ENCODE measurements around the gene TFDP1.

The TFDP1 gene

DNA sequence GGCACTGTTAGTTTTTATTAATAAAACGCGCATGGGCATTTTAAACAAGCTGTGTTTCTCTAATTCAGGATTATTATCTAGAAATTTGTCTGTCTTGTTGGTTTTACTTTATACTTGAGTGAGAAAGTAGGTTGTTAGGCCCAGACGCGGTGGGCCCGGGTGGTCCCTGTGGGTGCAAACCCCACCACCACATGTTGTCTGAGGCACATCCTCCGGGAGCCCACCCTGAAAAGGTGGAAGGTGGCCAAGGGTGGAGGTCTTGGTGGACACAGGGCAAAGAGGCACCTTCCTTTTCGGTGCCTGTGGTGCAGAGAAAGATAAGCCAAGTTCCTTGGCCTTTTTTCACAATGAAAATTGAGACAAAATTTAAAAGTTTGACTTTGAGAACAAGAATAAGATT lies 56.9 kb downstream of the TFDP1 start:
- H3K27ac ChIP-seq (ENCODE audit: low read depth, low read length) = no peak overlapping the region
- no peaks in the 10 kb centered on the region for H3K27me3 ChIP-seq (ENCODE audit: control insufficient read depth, insufficient read depth, low read length)
- H3K9ac ChIP-seq (ENCODE audit: low read length) = no peak overlapping the region
- peaks cover 10% of the 10 kb centered on the region for H3K36me3 ChIP-seq (ENCODE audit: control insufficient read depth, insufficient read depth, low read length)
- H3K4me1 ChIP-seq (ENCODE audit: control insufficient read depth, insufficient read depth, low read length) = no peaks in the 10 kb centered on the region
- no peak overlapping the region for H3K4me3 ChIP-seq (ENCODE audit: low read length)

DNA sequence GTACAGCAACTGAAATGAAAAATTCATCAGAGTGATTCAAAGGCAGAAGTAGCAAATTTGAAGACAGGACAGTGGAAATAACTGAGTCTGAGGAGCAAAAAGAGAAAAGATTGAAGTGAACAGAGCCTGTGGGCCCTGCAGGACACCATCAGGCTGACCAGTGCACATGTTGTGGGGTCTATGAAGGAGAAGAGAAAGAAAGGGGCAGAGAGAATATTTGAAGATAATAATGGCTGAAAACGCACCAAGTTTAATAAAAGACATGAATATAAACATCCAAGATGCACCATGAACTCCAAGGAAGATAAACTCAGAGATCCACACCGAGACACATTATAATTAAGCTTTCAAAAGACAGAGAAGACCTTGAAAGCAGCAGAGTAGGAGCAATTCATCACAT lies 58.0 kb downstream of the TFDP1 start:
- Histone ChIP-seq H3K4me3 (ENCODE audit: low read length) (no peak overlapping the region), H3K9ac (ENCODE audit: low read length) (no peak overlapping the region), H3K4me1 (ENCODE audit: control insufficient read depth, insufficient read depth, low read length) (no peaks in the 10 kb centered on the region), H3K36me3 (ENCODE audit: control insufficient read depth, insufficient read depth, low read length) (peaks cover 4% of the 10 kb centered on the region), H3K27me3 (ENCODE audit: control insufficient read depth, insufficient read depth, low read length) (no peaks in the 10 kb centered on the region), H3K27ac (ENCODE audit: low read depth, low read length) (no peak overlapping the region)

DNA sequence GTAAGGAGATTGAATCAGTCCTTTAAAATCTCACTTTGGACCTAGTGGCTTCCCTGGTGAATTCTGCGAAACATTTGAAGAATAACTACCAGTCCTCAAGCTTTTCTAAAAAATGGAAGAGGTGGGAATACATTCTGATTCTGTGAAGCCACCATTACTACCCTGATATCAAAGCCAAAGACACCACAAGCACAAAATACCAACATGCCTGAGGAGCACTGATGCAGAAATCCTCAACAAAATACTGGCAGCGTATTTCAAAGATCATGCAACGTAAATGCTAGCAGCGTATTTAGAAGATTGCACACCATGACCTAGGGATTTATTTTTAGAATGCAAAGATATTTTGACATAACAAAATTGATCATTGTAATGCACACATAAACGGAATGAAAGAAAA lies 59.0 kb downstream of the TFDP1 start:
- Histone ChIP-seq H3K27ac (ENCODE audit: low read depth, low read length) (no peak overlapping the region), H3K4me1 (ENCODE audit: control insufficient read depth, insufficient read depth, low read length) (no peaks in the 10 kb centered on the region), H3K27me3 (ENCODE audit: control insufficient read depth, insufficient read depth, low read length) (no peaks in the 10 kb centered on the region)

DNA sequence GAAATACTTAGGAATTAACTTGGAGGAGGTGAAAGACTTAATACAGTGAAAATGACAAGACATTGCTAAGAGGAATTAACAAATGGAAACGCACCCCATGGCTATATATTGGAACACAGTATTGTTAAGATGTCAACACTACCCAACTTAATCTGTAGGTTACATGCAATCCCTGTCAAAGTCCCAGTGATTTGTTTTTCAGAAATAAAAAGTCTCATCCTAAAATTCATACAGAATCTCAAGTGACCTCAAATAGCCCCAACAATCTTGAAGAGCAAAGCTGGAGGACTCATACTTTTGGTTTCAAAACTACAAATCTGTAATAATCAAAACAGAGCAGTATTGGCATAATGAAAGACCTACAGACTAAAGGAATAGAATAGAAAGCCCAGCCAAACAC lies 60.2 kb downstream of the TFDP1 start:
- Histone ChIP-seq H3K36me3 (ENCODE audit: control insufficient read depth, insufficient read depth, low read length) (no peaks in the 10 kb centered on the region), H3K4me1 (ENCODE audit: control insufficient read depth, insufficient read depth, low read length) (no peaks in the 10 kb centered on the region), H3K27ac (ENCODE audit: low read depth, low read length) (no peak overlapping the region), H3K9ac (ENCODE audit: low read length) (no peak overlapping the region), H3K27me3 (ENCODE audit: control insufficient read depth, insufficient read depth, low read length) (no peaks in the 10 kb centered on the region), H3K4me3 (ENCODE audit: low read length) (no peak overlapping the region)

More for the DNA sequence above, 59.0 kb downstream of the TFDP1 start:
- Histone ChIP-seq H3K36me3 (ENCODE audit: control insufficient read depth, insufficient read depth, low read length) (no peaks in the 10 kb centered on the region), H3K4me3 (ENCODE audit: low read length) (no peak overlapping the region), H3K9ac (ENCODE audit: low read length) (no peak overlapping the region)

DNA sequence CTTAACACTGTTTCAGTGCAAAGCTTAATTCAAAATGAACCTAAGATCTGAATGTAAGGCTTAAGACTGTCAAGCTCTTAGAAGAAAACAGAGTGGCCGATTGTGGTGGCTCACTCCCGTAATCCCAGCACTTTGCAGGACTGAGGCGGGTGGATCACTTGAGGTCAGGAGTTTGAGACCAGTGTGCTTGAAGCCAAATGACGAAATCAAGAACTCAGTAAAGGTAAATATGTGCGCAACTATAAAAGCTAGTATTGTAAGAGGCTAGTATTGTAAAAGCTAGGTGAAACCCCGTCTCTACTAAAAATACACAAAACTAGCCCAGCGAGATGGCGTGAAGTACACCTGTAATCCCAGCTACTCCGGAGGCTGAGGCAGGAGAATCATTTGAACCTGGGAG lies 60.8 kb downstream of the TFDP1 start:
- H3K4me3 ChIP-seq (ENCODE audit: low read length) = no peak overlapping the region
- no peak overlapping the region for H3K27ac ChIP-seq (ENCODE audit: low read depth, low read length)
- H3K4me1 ChIP-seq (ENCODE audit: control insufficient read depth, insufficient read depth, low read length) = no peaks in the 10 kb centered on the region
- H3K27me3 ChIP-seq (ENCODE audit: control insufficient read depth, insufficient read depth, low read length) = no peaks in the 10 kb centered on the region
- H3K9ac ChIP-seq (ENCODE audit: low read length) = no peak overlapping the region
- H3K36me3 ChIP-seq (ENCODE audit: control insufficient read depth, insufficient read depth, low read length) = no peaks in the 10 kb centered on the region

DNA sequence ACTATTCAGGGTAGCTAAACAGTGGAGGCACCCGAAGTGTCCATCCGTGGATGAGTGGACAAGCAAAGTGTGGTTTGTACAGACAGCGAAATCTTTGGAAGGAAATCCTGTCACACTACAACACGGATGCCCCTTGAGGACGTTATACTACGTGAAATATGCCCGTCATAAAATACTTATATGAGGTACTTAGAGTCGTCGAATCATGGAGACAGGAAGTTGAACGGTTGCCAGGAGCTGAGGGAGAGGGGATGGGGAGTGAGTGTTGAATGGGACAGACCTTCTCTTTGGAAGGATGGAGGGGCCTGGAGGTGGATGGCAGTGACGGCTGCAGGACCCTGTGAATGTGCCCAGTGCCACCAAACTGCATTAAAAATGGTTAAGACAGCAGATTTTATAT lies 61.8 kb downstream of the TFDP1 start:
- Histone ChIP-seq H3K4me3 (ENCODE audit: low read length) (no peak overlapping the region), H3K27me3 (ENCODE audit: control insufficient read depth, insufficient read depth, low read length) (no peaks in the 10 kb centered on the region), H3K9ac (ENCODE audit: low read length) (no peak overlapping the region), H3K4me1 (ENCODE audit: control insufficient read depth, insufficient read depth, low read length) (no peaks in the 10 kb centered on the region), H3K27ac (ENCODE audit: low read depth, low read length) (no peak overlapping the region), H3K36me3 (ENCODE audit: control insufficient read depth, insufficient read depth, low read length) (no peaks in the 10 kb centered on the region)

DNA sequence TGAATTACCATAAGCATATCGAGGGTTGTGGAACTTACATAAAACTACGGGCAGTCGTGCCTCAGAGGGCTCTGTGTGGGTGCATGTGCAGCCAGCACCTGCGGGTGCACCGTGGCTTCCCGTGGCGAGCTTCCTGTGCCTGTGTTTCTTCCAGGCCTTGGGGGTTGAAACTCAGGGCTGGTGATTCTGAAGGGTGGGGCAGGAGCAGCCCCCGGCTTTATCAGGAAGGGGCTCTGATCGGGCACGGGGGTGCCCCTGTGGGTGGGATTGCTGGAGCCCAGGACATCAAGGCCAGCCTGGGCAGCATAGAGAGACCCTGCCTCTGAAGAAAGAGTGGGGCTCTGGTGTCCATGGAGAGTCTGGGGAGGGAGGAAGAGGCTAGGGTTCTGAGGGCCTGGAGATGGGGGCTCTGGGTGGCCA lies 62.4 kb downstream of the TFDP1 start:
- Histone ChIP-seq H3K36me3 (ENCODE audit: control insufficient read depth, insufficient read depth, low read length) (no peaks in the 10 kb centered on the region), H3K4me3 (ENCODE audit: low read length) (no peak overlapping the region), H3K4me1 (ENCODE audit: control insufficient read depth, insufficient read depth, low read length) (no peaks in the 10 kb centered on the region), H3K27me3 (ENCODE audit: control insufficient read depth, insufficient read depth, low read length) (no peaks in the 10 kb centered on the region), H3K9ac (ENCODE audit: low read length) (no peak overlapping the region), H3K27ac (ENCODE audit: low read depth, low read length) (peak overlapping the region; percentile 34)

DNA sequence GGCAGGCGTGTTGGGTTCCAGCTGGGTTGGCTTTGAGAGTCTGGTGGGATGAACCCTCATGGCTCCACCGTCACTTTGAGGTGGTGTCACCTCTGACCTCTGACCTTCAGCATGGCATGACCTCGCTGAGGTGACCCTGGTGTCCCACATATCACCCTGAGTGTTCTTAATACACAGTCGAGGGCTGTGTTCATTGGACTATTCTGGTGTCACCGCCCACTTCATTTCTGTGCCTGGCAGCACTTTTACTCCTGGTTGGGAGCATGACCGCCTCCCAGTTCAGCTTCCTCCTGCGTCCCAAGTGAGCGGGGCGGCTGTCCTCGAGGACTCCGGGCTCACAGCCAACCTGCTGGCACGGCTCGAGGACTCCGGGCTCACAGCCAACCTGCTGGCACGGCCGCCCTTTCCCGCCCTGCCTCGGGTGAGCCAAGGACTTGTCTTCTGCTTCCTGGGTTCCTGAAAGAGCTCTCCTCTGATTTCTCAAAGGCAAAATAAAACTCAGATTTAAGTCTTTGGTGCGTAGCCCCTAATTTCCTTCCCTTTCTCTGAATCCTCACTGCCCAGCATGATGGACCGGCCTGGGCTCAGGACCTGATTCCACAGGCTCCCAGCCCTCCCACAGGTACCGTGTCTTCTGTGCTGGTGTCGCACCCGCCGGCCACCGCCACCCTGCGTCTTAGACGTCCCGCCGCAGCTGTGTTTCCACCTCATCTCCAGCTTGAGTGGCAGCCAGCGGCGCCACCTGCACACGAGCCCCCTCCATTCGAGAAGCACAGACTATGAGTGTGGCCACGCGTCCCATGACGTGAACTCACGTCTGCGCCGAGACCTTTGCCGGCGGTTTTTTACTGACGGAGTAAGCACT lies 63.0 kb downstream of the TFDP1 start:
- Histone ChIP-seq H3K9ac (ENCODE audit: low read length) (no peak overlapping the region), H3K27ac (ENCODE audit: low read depth, low read length) (peak overlapping the region; percentile 34), H3K36me3 (ENCODE audit: control insufficient read depth, insufficient read depth, low read length) (no peaks in the 10 kb centered on the region), H3K4me3 (ENCODE audit: low read length) (no peak overlapping the region), H3K4me1 (ENCODE audit: control insufficient read depth, insufficient read depth, low read length) (no peaks in the 10 kb centered on the region), H3K27me3 (ENCODE audit: control insufficient read depth, insufficient read depth, low read length) (no peaks in the 10 kb centered on the region)

DNA sequence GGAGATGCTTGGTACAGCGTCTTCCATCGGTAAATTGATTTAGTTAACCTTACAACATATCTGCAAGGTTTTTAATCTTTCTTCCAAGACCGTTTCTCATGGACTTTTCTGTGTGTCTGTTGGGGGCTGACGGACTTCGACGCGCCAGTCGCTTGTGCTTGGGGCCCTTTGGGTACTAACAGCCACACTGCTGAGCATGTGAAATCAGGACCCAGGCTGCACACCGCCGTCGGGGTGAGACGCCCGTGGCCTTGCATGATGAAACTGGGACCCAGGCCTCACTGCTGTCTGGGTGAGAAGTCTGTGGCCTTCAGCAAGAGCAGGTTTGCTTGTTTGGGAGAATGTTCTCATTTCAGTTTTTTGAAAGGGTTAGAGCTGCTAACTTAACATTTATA lies 63.7 kb downstream of the TFDP1 start:
- H3K4me3 ChIP-seq (ENCODE audit: low read length) = no peak overlapping the region
- no peaks in the 10 kb centered on the region for H3K36me3 ChIP-seq (ENCODE audit: control insufficient read depth, insufficient read depth, low read length)

DNA sequence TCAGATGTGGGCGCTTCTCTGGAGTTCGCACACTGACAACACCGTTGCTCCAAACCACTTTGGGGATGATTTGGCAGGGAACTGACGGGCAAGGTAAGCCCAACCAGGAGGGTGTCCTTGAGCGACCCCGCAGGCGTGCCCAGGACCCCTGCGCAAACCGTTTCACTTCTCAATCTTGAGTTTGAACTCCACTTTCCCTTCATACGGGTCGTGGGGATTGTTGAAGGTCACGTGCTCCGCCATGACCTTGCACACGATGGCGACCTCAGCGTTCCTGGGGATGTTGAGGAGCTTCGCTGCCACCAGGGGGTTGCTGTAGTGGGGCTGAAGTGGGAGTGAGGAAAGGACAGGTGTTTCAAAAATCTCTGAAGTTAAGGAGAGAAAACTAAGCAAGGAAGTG lies 64.7 kb downstream of the TFDP1 start:
- Histone ChIP-seq H3K4me1 (ENCODE audit: control insufficient read depth, insufficient read depth, low read length) (no peaks in the 10 kb centered on the region), H3K27me3 (ENCODE audit: control insufficient read depth, insufficient read depth, low read length) (no peaks in the 10 kb centered on the region), H3K9ac (ENCODE audit: low read length) (no peak overlapping the region), H3K4me3 (ENCODE audit: low read length) (no peak overlapping the region), H3K27ac (ENCODE audit: low read depth, low read length) (no peak overlapping the region), H3K36me3 (ENCODE audit: control insufficient read depth, insufficient read depth, low read length) (no peaks in the 10 kb centered on the region)

More for the DNA sequence above, 63.7 kb downstream of the TFDP1 start:
- H3K27ac ChIP-seq (ENCODE audit: low read depth, low read length) = no peak overlapping the region
- H3K4me1 ChIP-seq (ENCODE audit: control insufficient read depth, insufficient read depth, low read length) = no peaks in the 10 kb centered on the region
- H3K27me3 ChIP-seq (ENCODE audit: control insufficient read depth, insufficient read depth, low read length) = no peaks in the 10 kb centered on the region
- H3K9ac ChIP-seq (ENCODE audit: low read length) = no peak overlapping the region

DNA sequence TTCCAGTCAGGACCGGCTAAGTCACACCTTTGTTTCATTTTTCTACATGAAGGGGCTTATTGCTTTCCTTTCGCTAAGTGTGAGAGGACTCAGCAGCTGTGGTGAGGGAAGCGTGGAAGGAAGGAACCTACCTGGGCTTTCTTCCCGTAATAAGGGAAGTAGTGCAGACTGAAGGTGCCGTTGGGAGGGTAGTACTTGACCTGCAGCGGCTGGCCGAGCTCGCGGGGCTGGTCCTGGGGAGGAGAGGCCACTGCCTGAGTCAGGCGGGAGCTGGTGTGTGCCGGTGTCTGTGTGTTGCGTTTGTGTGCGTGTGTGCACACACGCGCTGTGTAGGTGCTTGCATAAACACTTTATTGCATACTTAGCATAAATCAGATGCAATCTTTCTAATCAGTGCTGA lies 65.7 kb downstream of the TFDP1 start:
- H3K27ac ChIP-seq (ENCODE audit: low read depth, low read length) = no peak overlapping the region
- H3K4me1 ChIP-seq (ENCODE audit: control insufficient read depth, insufficient read depth, low read length) = no peaks in the 10 kb centered on the region
- no peaks in the 10 kb centered on the region for H3K27me3 ChIP-seq (ENCODE audit: control insufficient read depth, insufficient read depth, low read length)
- no peak overlapping the region for H3K9ac ChIP-seq (ENCODE audit: low read length)
- H3K36me3 ChIP-seq (ENCODE audit: control insufficient read depth, insufficient read depth, low read length) = no peaks in the 10 kb centered on the region
- H3K4me3 ChIP-seq (ENCODE audit: low read length) = no peak overlapping the region

DNA sequence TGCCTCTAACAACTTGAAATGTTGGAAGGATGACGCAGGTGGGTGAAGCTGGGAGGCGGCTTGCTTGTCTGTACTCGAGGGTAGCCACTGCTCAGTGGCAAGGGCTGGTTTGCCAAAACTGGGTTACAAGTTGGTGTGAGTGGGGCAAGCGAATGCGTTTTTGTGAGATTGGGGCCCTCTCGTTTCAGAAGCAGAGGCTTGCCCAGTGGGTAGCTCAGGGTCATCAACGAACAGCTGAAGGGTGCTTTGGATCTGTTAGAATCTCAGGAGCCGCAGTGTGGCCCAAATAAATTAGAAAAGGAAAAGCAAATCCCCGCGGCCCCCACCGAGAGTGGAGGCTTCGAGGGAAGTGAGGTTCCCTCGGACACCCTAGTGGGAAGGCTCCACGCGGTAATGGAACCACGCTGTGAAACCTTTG lies 66.2 kb downstream of the TFDP1 start:
- H3K27ac ChIP-seq (ENCODE audit: low read depth, low read length) = no peak overlapping the region
- no peaks in the 10 kb centered on the region for H3K36me3 ChIP-seq (ENCODE audit: control insufficient read depth, insufficient read depth, low read length)
- no peak overlapping the region for H3K9ac ChIP-seq (ENCODE audit: low read length)
- no peaks in the 10 kb centered on the region for H3K4me1 ChIP-seq (ENCODE audit: control insufficient read depth, insufficient read depth, low read length)
- no peaks in the 10 kb centered on the region for H3K27me3 ChIP-seq (ENCODE audit: control insufficient read depth, insufficient read depth, low read length)
- H3K4me3 ChIP-seq (ENCODE audit: low read length) = no peak overlapping the region
